ENCODE data around the gene RFT1. TPM values are rescaled to one million over a fixed set of nuclear protein-coding genes. Genes with fewer than 3 reads are reported as not detected.

Gene RFT1
- total and polyA plus RNA-seq, 2 of the 13 experiments (the other 11 are each of a cell fraction or from before 2014, with no cell fraction given), result 23.2 to 37.0 TPM

- no peak for TF ChIP-seq ZNF646 (CRISPR knock-in tag; IDR thresholded peaks at IDR 0.05)
These were observed 29.9 kb upstream of the RFT1 start (continued) for GRCh38 chr3:53160061-53160659.

DNA sequence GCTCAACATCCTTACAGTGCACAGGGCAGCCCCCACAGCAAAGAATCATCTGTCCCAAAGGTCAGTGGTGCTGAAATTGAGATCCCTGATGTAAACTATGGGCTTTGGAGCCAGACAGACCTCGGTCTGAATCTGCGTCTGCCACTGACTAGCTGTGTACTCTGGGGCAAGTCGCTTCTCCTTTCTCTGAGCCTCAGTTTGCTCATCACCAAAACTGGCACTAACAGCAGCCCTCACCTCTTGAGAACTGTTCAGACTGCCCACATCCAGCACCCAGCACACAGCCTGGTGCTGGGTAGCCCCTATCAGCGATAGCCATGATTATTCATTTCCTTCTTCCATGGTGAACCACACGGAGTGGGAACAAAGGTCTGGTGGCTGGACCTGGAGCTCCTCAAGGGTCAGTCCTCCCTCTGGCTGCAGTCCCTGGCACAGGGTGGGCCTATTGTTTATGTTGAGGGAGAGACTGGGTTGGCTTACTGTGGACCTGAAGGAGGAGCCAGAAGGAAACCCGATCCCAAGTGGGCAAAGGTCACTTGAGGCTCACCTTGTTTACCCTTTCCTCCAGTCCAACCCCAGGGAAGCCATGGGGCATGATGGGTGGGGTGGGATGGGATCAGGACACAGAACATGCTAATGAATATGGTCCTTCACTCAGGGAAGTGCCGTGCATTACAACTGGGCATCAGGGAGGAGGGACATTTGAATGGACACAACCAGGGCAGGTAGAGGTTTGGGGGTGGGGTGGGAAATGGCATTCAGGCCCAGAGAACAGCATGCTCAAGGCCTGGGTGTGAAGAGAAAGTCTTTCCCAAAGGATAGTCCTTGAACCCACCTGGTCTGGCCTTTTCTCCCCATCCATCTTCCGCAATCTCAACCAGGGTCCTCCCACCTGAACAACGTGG is 29.2 kb upstream of the RFT1 start:
- ATAC-seq, result peak; percentile 79
- Histone ChIP-seq H3K27me3 (ENCODE audit: control insufficient read depth in 1 of 2, insufficient read depth in 2 of 2, low read length in 2 of 2) (peaks cover 0 to 15% of the 10 kb centered on the region in 2 experiments; a peak in 3 of 5 replicates), H3K79me2 (ENCODE audit: insufficient read depth, low read length) (peaks cover 19% of the 10 kb centered on the region), H4K20me1 (ENCODE audit: insufficient read depth, low read length) (peaks cover 3% of the 10 kb centered on the region), H3K27ac (ENCODE audit: extremely low read length, insufficient read depth, low read length) (peak overlapping the region; percentile 70), H3K4me1 (ENCODE audit: insufficient read depth, low read length) (peaks cover 63% of the 10 kb centered on the region), H3K4me3 (replicated peaks in 1 of 3; ENCODE audit: insufficient read depth in 1 of 3, low read depth in 2 of 3, low read length in 3 of 3) (peak overlapping the region; percentile 87 to 97 (median 94); a peak in 5 of 6 replicates), H3K36me3 (replicated peaks in 1 of 2; ENCODE audit: control insufficient read depth in 1 of 2, insufficient read depth in 2 of 2, low read length in 2 of 2) (no peaks in the 10 kb centered on the region), H2AFZ (ENCODE audit: low read length) (no peak overlapping the region), H3K9me3 (ENCODE audit: low read length) (no peaks in the 10 kb centered on the region), H3K9ac (ENCODE audit: insufficient read depth, low read depth, low read length) (peak overlapping the region; percentile 74), H3K4me2 (ENCODE audit: low read depth, low read length) (peak overlapping the region; percentile 88)
- ChIA-PET POLR2A (interaction anchor here (0.7 to 3.8 kb wide), 16 partner anchors 8 to 688 kb away, joined by 3 to 137 read pairs (median 4); partner anchors contain the start of genes DCP1A and RFT1), CTCF (ENCODE audit: low intra/inter-chr PET ratio, low total read pairs) (interaction anchor here (2.2 kb wide), 1 partner anchor 25 kb away, joined by 7 read pairs; no protein-coding TSS in a partner anchor)
- intact Hi-C loops (cut with micrococcal nuclease; ENCODE audit: unreplicated experiment), result loop anchor here (1.0 kb wide), 1 partner anchor 10 kb away; no protein-coding TSS in a partner anchor
- BruUV-seq (replicated peaks), result TSS peak; percentile 88
- peak; percentile 100 for FAIRE-seq
- peak; percentile 95 for DNase-seq (ENCODE audit: low spot score)
- WGBS (ENCODE audit: low lambda C conversion rate), result 0% methylated on average over 7 of the region's 9 CpGs
- in situ Hi-C loops (cut with HindIII; ENCODE audit: extremely low pct_ligation_motif_present, low pct_unique_long_range_greater_than_20kb), result no loop called here
- no peak for TF ChIP-seq YEATS2 (CRISPR knock-in tag; IDR thresholded peaks at IDR 0.05; ENCODE audit: borderline replicate concordance)
- peak; percentile 77 for TF ChIP-seq DRAP1 (CRISPR knock-in tag; IDR thresholded peaks at IDR 0.05)
- 0 out of 2 replicates have a peak, but pooled peaks have one; percentile 6 for TF ChIP-seq TFDP2 (CRISPR knock-in tag; IDR thresholded peaks at IDR 0.05)
- TF ChIP-seq FOXA1 (IDR thresholded peaks at IDR 0.05), result no peak
- peak; percentile 94 for TF ChIP-seq FOXA1 (CRISPR knock-in tag; IDR thresholded peaks at IDR 0.05)
- TF ChIP-seq, protein P1, sequence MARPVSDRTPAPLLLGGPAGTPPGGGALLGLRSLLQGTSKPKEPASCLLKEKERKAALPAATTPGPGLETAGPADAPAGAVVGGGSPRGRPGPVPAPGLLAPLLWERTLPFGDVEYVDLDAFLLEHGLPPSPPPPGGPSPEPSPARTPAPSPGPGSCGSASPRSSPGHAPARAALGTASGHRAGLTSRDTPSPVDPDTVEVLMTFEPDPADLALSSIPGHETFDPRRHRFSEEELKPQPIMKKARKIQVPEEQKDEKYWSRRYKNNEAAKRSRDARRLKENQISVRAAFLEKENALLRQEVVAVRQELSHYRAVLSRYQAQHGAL (CRISPR knock-in tag; IDR thresholded peaks at IDR 0.05; ENCODE audit: not compliant biosample characterization), result no peak
- peak; percentile 72 for TF ChIP-seq KDM6A (CRISPR knock-in tag; IDR thresholded peaks at IDR 0.05; ENCODE audit: low read depth)
- no peak for TF ChIP-seq PHF5A (CRISPR knock-in tag; IDR thresholded peaks at IDR 0.05; ENCODE audit: low read depth, unreplicated experiment)
- peak; percentile 55 for TF ChIP-seq NR2F6 (IDR thresholded peaks at IDR 0.05)
- peak; percentile 81; the same call in 1 of the 2 replicates for TF ChIP-seq NR2F6 (CRISPR knock-in tag; IDR thresholded peaks at IDR 0.05)
